ENCODE results near the gene MED13L.

MED13L gene

DNA sequence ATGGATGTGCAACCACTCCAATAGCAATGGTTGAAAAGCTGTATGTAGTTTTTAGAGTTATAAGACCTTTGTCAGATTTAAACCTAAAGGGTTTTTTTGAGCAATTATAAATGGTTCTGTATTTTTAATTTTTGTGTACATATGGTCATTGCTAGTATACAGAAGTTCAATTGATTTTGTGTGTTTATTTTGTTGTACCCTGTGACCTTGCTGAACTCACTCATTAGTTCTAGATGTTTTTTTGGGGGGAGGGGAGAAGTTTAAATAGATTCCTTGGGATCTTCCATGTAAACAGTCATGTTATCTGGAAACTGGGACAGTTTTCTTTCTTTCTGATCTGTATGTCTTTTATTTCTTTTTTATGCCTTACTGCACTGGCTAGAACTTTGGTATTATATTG, 87.8 kb downstream of the MED13L start:
- TF ChIP-seq, protein P1, sequence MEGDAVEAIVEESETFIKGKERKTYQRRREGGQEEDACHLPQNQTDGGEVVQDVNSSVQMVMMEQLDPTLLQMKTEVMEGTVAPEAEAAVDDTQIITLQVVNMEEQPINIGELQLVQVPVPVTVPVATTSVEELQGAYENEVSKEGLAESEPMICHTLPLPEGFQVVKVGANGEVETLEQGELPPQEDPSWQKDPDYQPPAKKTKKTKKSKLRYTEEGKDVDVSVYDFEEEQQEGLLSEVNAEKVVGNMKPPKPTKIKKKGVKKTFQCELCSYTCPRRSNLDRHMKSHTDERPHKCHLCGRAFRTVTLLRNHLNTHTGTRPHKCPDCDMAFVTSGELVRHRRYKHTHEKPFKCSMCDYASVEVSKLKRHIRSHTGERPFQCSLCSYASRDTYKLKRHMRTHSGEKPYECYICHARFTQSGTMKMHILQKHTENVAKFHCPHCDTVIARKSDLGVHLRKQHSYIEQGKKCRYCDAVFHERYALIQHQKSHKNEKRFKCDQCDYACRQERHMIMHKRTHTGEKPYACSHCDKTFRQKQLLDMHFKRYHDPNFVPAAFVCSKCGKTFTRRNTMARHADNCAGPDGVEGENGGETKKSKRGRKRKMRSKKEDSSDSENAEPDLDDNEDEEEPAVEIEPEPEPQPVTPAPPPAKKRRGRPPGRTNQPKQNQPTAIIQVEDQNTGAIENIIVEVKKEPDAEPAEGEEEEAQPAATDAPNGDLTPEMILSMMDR (IDR thresholded peaks at IDR 0.05; ENCODE audit: low read depth, low read length) = no peak
- H3K4me1 ChIP-seq = peaks cover 3% of the 10 kb centered on the region
- H3K9me3 ChIP-seq = no peaks in the 10 kb centered on the region
- DNase-seq = no peak
- no peaks in the 10 kb centered on the region for H3K27me3 ChIP-seq
- no peaks in the 10 kb centered on the region for H3K36me3 ChIP-seq
- H3K4me3 ChIP-seq (ENCODE audit: low read depth, low read length) = no peak overlapping the region

DNA sequence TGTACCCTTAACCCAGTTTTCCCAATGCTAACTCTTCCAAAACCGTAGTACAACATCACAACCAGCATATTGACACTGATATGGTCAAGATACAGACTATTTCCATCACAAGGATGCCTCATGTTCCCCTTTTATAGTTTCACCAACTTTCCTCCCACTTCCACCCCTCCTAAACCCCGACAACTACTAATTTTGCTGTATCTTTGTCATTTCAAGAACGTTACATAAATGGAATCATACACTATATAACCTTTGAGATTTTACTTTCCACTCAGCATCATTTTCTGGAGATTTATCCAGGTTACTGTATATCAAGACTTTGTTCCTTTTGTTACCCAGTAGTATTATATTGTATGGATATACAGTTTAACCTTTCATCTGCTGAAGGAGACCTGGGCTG, 88.9 kb downstream of the MED13L start:
- Histone ChIP-seq H3K4me1 (peaks cover 7% of the 10 kb centered on the region; the same call in 1 of the 2 replicates), H3K27me3 (no peaks in the 10 kb centered on the region), H3K36me3 (no peaks in the 10 kb centered on the region), H3K9me3 (no peaks in the 10 kb centered on the region), H3K4me3 (ENCODE audit: low read depth, low read length) (no peak overlapping the region)
- TF ChIP-seq, protein P1 (IDR thresholded peaks at IDR 0.05; ENCODE audit: low read depth, low read length) = no peak
- no peak for DNase-seq

DNA sequence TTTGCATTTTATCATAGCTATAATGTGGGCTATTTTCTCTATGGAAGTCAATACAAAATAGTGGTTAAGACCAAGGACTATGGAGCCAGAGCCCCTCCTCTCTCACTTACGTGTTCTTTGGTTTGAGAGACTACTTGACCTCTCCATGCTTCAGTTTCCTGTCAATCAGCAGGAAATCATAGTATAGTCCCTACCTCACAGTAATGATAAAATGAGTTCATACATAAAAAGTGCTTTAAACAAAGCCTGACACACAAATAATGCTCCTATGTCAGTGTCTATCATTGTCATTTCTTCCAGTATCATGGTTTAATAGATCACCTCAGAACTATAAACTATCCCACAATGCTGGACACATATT, 90.4 kb downstream of the MED13L start:
- H3K27me3 ChIP-seq = no peaks in the 10 kb centered on the region
- H3K4me3 ChIP-seq (ENCODE audit: low read depth, low read length) = no peak overlapping the region
- TF ChIP-seq, protein P1 (IDR thresholded peaks at IDR 0.05; ENCODE audit: low read depth, low read length) = no peak
- peaks cover 7% of the 10 kb centered on the region; the same call in 1 of the 2 replicates for H3K4me1 ChIP-seq
- no peak for DNase-seq
- H3K9me3 ChIP-seq = no peaks in the 10 kb centered on the region
- no peaks in the 10 kb centered on the region for H3K36me3 ChIP-seq

- H3K4me3 ChIP-seq (ENCODE audit: low read depth, low read length) = no peak overlapping the region
- TF ChIP-seq, protein P1 (IDR thresholded peaks at IDR 0.05; ENCODE audit: low read depth, low read length) = no peak
- no peak for DNase-seq
Measured at GRCh38 chr12:116186482-116187150, 90.9 kb downstream of the MED13L start.

GRCh38 chr12:116184763-116185162, 92.7 kb downstream of the MED13L start:
- H3K4me1 ChIP-seq = peaks cover 7% of the 10 kb centered on the region; the same call in 1 of the 2 replicates
- H3K27me3 ChIP-seq = no peaks in the 10 kb centered on the region
- no peaks in the 10 kb centered on the region for H3K36me3 ChIP-seq
- no peak for DNase-seq
- H3K9me3 ChIP-seq = no peaks in the 10 kb centered on the region
- TF ChIP-seq, protein P1 (IDR thresholded peaks at IDR 0.05; ENCODE audit: low read depth, low read length) = no peak
- no peak overlapping the region for H3K4me3 ChIP-seq (ENCODE audit: low read depth, low read length)

More at GRCh38 chr12:116186482-116187150, 90.9 kb downstream of the MED13L start:
- Histone ChIP-seq H3K9me3 (no peaks in the 10 kb centered on the region), H3K27me3 (no peaks in the 10 kb centered on the region), H3K36me3 (no peaks in the 10 kb centered on the region), H3K4me1 (peaks cover 7% of the 10 kb centered on the region; the same call in 1 of the 2 replicates)

DNA sequence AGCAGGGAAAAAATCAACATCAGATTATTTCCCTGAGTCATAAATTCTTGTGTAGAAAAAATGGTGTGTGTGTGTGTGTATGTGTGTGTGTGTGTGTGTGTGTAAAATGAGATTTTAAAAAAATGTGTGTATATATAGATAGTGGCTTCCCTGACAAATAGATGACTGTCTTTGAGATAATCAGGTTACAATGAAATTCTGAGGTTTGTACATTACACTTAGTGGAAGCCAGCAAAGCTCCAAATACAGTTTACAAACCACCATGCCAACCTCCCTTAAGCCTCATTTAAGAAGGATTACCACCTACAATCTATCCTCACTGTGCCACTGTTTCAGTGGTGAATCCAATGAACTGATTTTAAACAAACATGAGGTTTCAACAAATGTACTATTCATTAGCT, 93.8 kb downstream of the MED13L start:
- Histone ChIP-seq H3K27me3 (no peaks in the 10 kb centered on the region), H3K9me3 (no peaks in the 10 kb centered on the region), H3K4me1 (peaks cover 4% of the 10 kb centered on the region; the same call in 1 of the 2 replicates), H3K36me3 (no peaks in the 10 kb centered on the region), H3K4me3 (ENCODE audit: low read depth, low read length) (no peak overlapping the region)
- no peak for DNase-seq
- TF ChIP-seq, protein P1 (IDR thresholded peaks at IDR 0.05; ENCODE audit: low read depth, low read length) = no peak

All from BE2C (cell line).